A549 (cell line): ENCODE measurements around the gene IRF1. TPM values are rescaled to one million over a fixed set of nuclear protein-coding genes. Genes with fewer than 3 reads are reported as not detected.
A peak's percentile ranks its signal among the peaks of the same experiment; 100 is the strongest.

Source experiments
- ATAC-seq, 2 experiments: fragments of 200-7000 bp in 1 of 2; fragments of >200 bp in 1 of 2; cut with Nextera tagmentation in 1 of 2; cut with Tn5 transposase in 1 of 2; 3 replicates each; pipeline versions ENCODE4 v1.8.0 to v1.9.1; 2018 to 2020; ENCODE audit warnings: mild to moderate bottlenecking in 1 of 2, moderate library complexity in 1 of 2
- CTCF ChIA-PET: fragments of 300-600 bp; sonication (Branson Sonifier 250); formaldehyde crosslinking; extraction: SDS; loops from one replicate; lab custom pipeline; 2021; ENCODE audit warnings: antibody characterized with exemption, inconsistent platforms; lab: Yijun Ruan, JAX
- POLR2A ChIA-PET: fragments of 350-600 bp; formaldehyde crosslinking; extraction: SDS; loops from one replicate; lab custom pipeline; 2021; ENCODE audit warnings: antibody characterized with exemption, inconsistent platforms; lab: Yijun Ruan, JAX
- DNase-seq, 2 experiments: peaks; one replicate each; pipeline versions ENCODE4 v3.0.0 to v3.0.0-alpha.2; 2011 to 2016; ENCODE audit warnings: low read depth in 1 of 2, low spot score in 1 of 2
- FAIRE-seq: peaks from 2 replicates; lab custom pipeline; 2011; peaks lifted over from hg19 to GRCh38; lab: Jason Lieb, UNC
- H3K27ac ChIP-seq, 2 experiments: fragments of >200 bp; sonication (Bioruptor Twin); formaldehyde crosslinking; 3 replicates each; pipeline ENCODE4 v1.5.1; 2016 to 2017
- H3K4me1 ChIP-seq: fragments of >200 bp; sonication (Bioruptor Twin); formaldehyde crosslinking; 3 replicates; pipeline ENCODE4 v1.6.1; 2016
- H3K4me2 ChIP-seq: fragments of >200 bp; sonication (Bioruptor Twin); formaldehyde crosslinking; 3 replicates; pipeline ENCODE4 v1.6.1; 2016
- H3K4me3 ChIP-seq: fragments of >200 bp; sonication (Bioruptor Twin); formaldehyde crosslinking; 3 replicates; pipeline ENCODE4 v1.5.1; 2016
- H3K9me3 ChIP-seq: fragments of >200 bp; sonication (Bioruptor Twin); formaldehyde crosslinking; 3 replicates; pipeline ENCODE4 v1.6.1; 2016
- BCL3 ChIP-seq: fragments of >200 bp; sonication (Bioruptor Twin); formaldehyde crosslinking; IDR thresholded peaks from 3 replicates; pipeline ENCODE4 v1.6.1; 2016
- CHD4 ChIP-seq: fragments of 200-600 bp; sonication (generic); IDR thresholded peaks from 2 replicates; pipeline ENCODE4 v1.6.1; 2016; ENCODE audit warnings: antibody characterized with exemption, mild to moderate bottlenecking, borderline replicate concordance
- FOSL2 ChIP-seq, 2 experiments: fragments of 450-650 bp in 1 of 2; fragments of >200 bp in 1 of 2; sonication (Bioruptor Twin) in 1 of 2; formaldehyde crosslinking; IDR thresholded peaks; 2 replicates each; pipeline versions ENCODE4 v1.5.0 to v1.6.1; 2016 to 2020; ENCODE audit warnings: mild to moderate bottlenecking in 1 of 2, moderate library complexity in 1 of 2
- HOXA7 ChIP-seq: fragments of 250-450 bp; sonication (Bioruptor Pico); IDR thresholded peaks from 2 replicates; pipeline ENCODE4 v1.5.0; 2020; ENCODE audit warnings: mild to moderate bottlenecking, moderate library complexity
- JUN ChIP-seq, 2 experiments: fragments of >200 bp; sonication (Bioruptor Twin); formaldehyde crosslinking; IDR thresholded peaks; 2 replicates in 1 of 2; 3 replicates in 1 of 2; pipeline ENCODE4 v1.6.1; 2016 to 2017
- MAFK ChIP-seq: fragments of 450-650 bp; IDR thresholded peaks from 2 replicates; pipeline ENCODE4 v1.6.1; 2014; ENCODE audit not compliant: partially characterized antibody
- POLR2A ChIP-seq: IDR thresholded peaks from 2 replicates; pipeline ENCODE4 v1.6.1; 2012; ENCODE audit warnings: mild to moderate bottlenecking, low read length
- POLR2AphosphoS2 ChIP-seq: conservative IDR thresholded peaks from 2 replicates; pipeline ENCODE4 v1.6.1; 2012; ENCODE audit warnings: low read length, improper control_type of control experiment, inconsistent platforms
- RARB ChIP-seq: fragments of 250-450 bp; sonication (Bioruptor Pico); IDR thresholded peaks from 2 replicates; pipeline ENCODE4 v1.8.0; 2021; ENCODE audit warnings: mild to moderate bottlenecking, moderate library complexity
- SREBF2 ChIP-seq: fragments of 450-650 bp; IDR thresholded peaks from 2 replicates; pipeline ENCODE4 v1.6.1; 2014; ENCODE audit warnings: mild to moderate bottlenecking, moderate library complexity
- TP53 ChIP-seq: fragments of 250-450 bp; sonication (Bioruptor Pico); IDR thresholded peaks from 2 replicates; pipeline ENCODE4 v1.5.0; 2021; ENCODE audit warnings: mild to moderate bottlenecking, moderate library complexity
- ZNF302 ChIP-seq: fragments of 250-450 bp; sonication (Bioruptor Pico); IDR thresholded peaks from 2 replicates; pipeline ENCODE4 v1.9.0; 2021; ENCODE audit warnings: inconsistent platforms, mild to moderate bottlenecking, moderate library complexity
- WGBS: methylation state at CpG from one replicate; pipeline ENCODE4 v1.1.6; 2017; ENCODE audit errors: missing lambda C conversion rate; 5-methylcytosine and 5-hydroxymethylcytosine counted together
- polyA plus RNA-seq, 4 experiments: library from polyadenylated mRNA; depleted of rRNA in 3 of 4; stranded (reverse); fragments of >200 nt; fragmentation: RNase III in 1 of 4; extraction: RNeasy Plus Mini Kit Qiagen cat#74134 plus additional on column Dnase treatment in 1 of 4; gene quantifications; 2 replicates in 3 of 4; 3 replicates in 1 of 4; pipeline ENCODE4 v1.2.3, GENCODE V29; 2011 to 2017
- TF ChIP-seq, protein P1 (sequence below): fragments of 200-600 bp; sonication (generic); IDR thresholded peaks from 2 replicates; pipeline ENCODE4 v1.6.1; 2016; ENCODE audit warnings: antibody characterized with exemption, mild to moderate bottlenecking, moderate library complexity
- TF ChIP-seq, protein P2 (sequence below): fragments of 250-450 bp; sonication (Bioruptor Pico); IDR thresholded peaks from 2 replicates; pipeline ENCODE4 v1.5.0; 2020; ENCODE audit warnings: low read depth, mild to moderate bottlenecking, moderate library complexity

The IRF1 gene
- polyA plus RNA-seq, 2 of the 4 experiments (the other 2 are of a cell fraction): 10.9 to 13.3 TPM

GRCh38 chr5:132468656-132469379, 21.8 kb downstream of the IRF1 start:
- Histone ChIP-seq H3K9me3 (no peaks in the 10 kb centered on the region), H3K4me1 (peaks cover 11% of the 10 kb centered on the region; the same call in 2 of the 3 replicates), H3K4me2 (no peak overlapping the region), H3K4me3 (no peak overlapping the region), H3K27ac (no peak overlapping the region)
- ChIA-PET POLR2A (interaction anchor here (1.6 kb wide), 1 partner anchor 22 kb away, joined by 7 read pairs; the partner anchor contains the start of gene IRF1), CTCF (interaction anchor here (1.1 to 2.0 kb wide), 9 partner anchors 9 to 82 kb away, joined by 3 to 6 read pairs (median 4); partner anchors contain the start of gene IRF1)
- TF ChIP-seq POLR2A (no peak), FOSL2 (IDR thresholded peaks at IDR 0.05) (no peak), FOSL2 (CRISPR knock-in tag; IDR thresholded peaks at IDR 0.05) (peak; percentile 36; the same call in 1 of the 2 replicates)
- DNase-seq: no peak
- FAIRE-seq: no peak
- WGBS: 75% methylated on average over 3 of the region's 3 CpGs
- no peak for ATAC-seq

DNA sequence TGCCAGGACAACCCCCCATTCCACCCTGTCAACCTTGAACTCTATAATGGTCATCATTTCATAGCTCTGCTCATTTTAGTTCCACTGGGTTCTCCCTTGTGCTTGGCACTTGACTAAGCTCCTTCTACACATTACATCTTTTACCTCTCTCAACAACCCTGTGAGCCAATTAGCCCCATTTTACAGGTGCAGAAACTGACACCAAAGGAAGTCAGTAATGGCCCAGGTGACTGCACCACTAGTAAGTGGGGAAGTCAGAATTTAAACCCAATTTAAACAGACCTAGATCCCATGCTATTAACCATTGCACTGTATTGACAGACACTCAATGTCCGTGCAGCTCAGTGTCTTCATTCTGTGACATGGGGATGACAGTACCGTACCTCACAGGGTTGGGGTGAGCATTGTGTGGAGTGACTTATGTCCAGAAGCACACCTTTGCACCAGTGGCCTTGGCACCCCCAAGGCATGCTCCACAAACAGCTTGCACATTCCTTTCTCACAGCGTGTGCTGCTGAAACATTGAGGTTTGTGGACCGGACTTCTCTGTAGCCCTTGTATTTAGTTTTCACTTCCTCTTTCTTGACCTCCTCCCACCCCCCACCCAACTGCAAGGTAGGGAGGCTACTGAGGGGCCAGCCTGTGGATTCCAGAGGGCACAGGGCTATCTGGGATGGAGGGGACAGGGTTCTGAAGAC, 23.1 kb downstream of the IRF1 start:
- ChIA-PET CTCF (interaction anchor here (1.1 to 1.5 kb wide), 4 partner anchors 10 to 40 kb away, joined by 3 to 5 read pairs (median 4); no protein-coding TSS in a partner anchor), POLR2A (interaction anchor here (0.9 kb wide), 1 partner anchor 23 kb away, joined by 4 read pairs; the partner anchor contains the start of gene IRF1)
- WGBS: 86% methylated on average over 4 of the region's 4 CpGs
- DNase-seq (no peak), ATAC-seq (no peak), FAIRE-seq (no peak)
- Histone ChIP-seq H3K4me3 (no peak overlapping the region), H3K4me1 (peaks cover 11% of the 10 kb centered on the region; the same call in 2 of the 3 replicates), H3K27ac (no peak overlapping the region), H3K4me2 (no peak overlapping the region), H3K9me3 (no peaks in the 10 kb centered on the region)
- TF ChIP-seq, protein P1, sequence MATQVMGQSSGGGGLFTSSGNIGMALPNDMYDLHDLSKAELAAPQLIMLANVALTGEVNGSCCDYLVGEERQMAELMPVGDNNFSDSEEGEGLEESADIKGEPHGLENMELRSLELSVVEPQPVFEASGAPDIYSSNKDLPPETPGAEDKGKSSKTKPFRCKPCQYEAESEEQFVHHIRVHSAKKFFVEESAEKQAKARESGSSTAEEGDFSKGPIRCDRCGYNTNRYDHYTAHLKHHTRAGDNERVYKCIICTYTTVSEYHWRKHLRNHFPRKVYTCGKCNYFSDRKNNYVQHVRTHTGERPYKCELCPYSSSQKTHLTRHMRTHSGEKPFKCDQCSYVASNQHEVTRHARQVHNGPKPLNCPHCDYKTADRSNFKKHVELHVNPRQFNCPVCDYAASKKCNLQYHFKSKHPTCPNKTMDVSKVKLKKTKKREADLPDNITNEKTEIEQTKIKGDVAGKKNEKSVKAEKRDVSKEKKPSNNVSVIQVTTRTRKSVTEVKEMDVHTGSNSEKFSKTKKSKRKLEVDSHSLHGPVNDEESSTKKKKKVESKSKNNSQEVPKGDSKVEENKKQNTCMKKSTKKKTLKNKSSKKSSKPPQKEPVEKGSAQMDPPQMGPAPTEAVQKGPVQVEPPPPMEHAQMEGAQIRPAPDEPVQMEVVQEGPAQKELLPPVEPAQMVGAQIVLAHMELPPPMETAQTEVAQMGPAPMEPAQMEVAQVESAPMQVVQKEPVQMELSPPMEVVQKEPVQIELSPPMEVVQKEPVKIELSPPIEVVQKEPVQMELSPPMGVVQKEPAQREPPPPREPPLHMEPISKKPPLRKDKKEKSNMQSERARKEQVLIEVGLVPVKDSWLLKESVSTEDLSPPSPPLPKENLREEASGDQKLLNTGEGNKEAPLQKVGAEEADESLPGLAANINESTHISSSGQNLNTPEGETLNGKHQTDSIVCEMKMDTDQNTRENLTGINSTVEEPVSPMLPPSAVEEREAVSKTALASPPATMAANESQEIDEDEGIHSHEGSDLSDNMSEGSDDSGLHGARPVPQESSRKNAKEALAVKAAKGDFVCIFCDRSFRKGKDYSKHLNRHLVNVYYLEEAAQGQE: no peak
- TF ChIP-seq JUN (IDR thresholded peaks at IDR 0.05): no peak

GRCh38 chr5:132466433-132467286, 23.9 kb downstream of the IRF1 start:
- H3K4me2 ChIP-seq: no peak overlapping the region
- no peaks in the 10 kb centered on the region for H3K9me3 ChIP-seq
- no peak for FAIRE-seq
- peaks cover 11% of the 10 kb centered on the region; the same call in 2 of the 3 replicates for H3K4me1 ChIP-seq
- no peak for TF ChIP-seq POLR2AphosphoS2
- no peak for TF ChIP-seq CHD4
- TF ChIP-seq BCL3: no peak
- no peak for TF ChIP-seq ZNF302 (CRISPR knock-in tag)
- no peak for TF ChIP-seq MAFK
- TF ChIP-seq SREBF2: no peak
- no peak for TF ChIP-seq HOXA7 (CRISPR knock-in tag)
- TF ChIP-seq TP53: no peak
- TF ChIP-seq, protein P2, sequence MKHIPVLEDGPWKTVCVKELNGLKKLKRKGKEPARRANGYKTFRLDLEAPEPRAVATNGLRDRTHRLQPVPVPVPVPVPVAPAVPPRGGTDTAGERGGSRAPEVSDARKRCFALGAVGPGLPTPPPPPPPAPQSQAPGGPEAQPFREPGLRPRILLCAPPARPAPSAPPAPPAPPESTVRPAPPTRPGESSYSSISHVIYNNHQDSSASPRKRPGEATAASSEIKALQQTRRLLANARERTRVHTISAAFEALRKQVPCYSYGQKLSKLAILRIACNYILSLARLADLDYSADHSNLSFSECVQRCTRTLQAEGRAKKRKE (CRISPR knock-in tag): no peak
- TF ChIP-seq RARB (CRISPR knock-in tag): no peak
- TF ChIP-seq, all 56 proteins: peak for 0
- 82% methylated on average over 15 of the region's 18 CpGs for WGBS
- ATAC-seq (no peak), DNase-seq (no peak)
- POLR2A ChIA-PET: interaction anchor here (0.9 to 1.1 kb wide), 2 partner anchors 24 kb away, joined by 4 to 5 read pairs; partner anchors contain the start of gene IRF1
- H3K4me3 ChIP-seq: no peak overlapping the region
- CTCF ChIA-PET: interaction anchor here (0.7 to 1.5 kb wide), 6 partner anchors 10 to 40 kb away, joined by 3 to 5 read pairs (median 4); no protein-coding TSS in a partner anchor
- H3K27ac ChIP-seq: no peak overlapping the region
